KOPT-K1 (cell line): ENCODE data around the gene C11orf58.

ENCODE experiments used
- H3K27ac ChIP-seq: fragments of 200-600 bp; sonication (generic); 2 replicates; pipeline ENCODE4 v1.5.1; 2016; ENCODE audit warnings: antibody characterized with exemption, mild to moderate bottlenecking, low read depth, low read length; ENCODE audit not compliant: poor library complexity, severe bottlenecking
- H3K36me3 ChIP-seq: fragments of 200-600 bp; sonication (generic); 2 replicates; pipeline ENCODE4 v1.5.1; 2017; ENCODE audit warnings: antibody characterized with exemption, mild to moderate bottlenecking, low read length, moderate library complexity; ENCODE audit not compliant: insufficient read depth
- H3K9me3 ChIP-seq: fragments of 200-600 bp; sonication (generic); 2 replicates; pipeline ENCODE4 v1.5.1; 2017; ENCODE audit warnings: antibody characterized with exemption, low read length, mild to moderate bottlenecking; ENCODE audit not compliant: insufficient read depth, poor library complexity, severe bottlenecking

The C11orf58 gene

DNA sequence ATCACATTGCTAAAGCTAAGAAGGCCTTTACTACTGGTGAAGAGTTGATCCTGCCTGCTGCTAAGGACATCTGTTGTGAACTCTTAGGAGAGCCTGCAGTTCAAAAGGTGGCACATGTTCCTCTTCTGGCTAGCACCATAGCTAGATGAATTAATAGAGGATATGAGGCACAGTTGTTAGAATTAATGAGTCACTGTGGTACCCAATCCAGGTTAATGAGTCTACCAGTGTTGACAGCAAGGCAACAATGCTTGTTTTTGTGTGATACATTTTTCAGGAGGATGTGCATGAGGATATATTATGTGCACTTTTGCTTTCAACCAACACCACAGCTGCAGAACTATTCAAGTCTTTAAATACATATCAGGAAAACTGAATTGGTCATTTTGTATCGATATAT lies 12.0 kb downstream of the C11orf58 start:
- no peak overlapping the region for H3K27ac ChIP-seq
- no peaks in the 10 kb centered on the region for H3K9me3 ChIP-seq
- H3K36me3 ChIP-seq: peaks cover 100% of the 10 kb centered on the region

DNA sequence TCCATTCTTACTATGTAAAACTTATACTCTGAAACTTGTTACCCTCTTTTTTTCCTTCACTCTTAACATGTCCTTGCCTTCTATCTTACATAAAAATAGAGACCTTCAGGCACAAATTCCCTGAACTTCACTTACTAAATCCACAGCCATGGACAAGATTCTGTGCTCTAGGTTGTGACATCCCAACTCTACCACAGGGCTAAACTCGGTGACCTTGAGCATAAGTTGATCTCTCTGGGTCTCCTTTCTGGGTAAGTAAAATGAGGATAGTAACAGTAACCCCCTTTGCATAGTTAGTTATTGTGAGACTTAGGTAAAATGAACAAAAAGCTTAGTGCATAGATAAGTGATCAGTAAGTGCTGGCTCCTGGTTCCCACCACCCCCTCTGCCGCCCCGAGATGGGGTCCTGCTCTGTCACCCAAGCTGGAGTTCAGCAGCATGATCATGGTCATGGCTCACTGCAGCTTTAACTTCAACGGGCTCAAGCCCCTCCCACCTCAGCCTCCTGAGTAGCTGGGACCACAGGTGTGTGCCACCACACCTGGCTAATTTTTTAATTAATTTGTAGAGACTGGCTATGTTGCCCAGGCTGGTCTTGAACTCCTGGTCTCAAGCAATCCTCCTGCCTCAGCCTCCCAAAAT lies 20.1 kb downstream of the C11orf58 start:
- Histone ChIP-seq H3K9me3 (no peaks in the 10 kb centered on the region), H3K36me3 (peaks cover 58% of the 10 kb centered on the region), H3K27ac (no peak overlapping the region)

DNA sequence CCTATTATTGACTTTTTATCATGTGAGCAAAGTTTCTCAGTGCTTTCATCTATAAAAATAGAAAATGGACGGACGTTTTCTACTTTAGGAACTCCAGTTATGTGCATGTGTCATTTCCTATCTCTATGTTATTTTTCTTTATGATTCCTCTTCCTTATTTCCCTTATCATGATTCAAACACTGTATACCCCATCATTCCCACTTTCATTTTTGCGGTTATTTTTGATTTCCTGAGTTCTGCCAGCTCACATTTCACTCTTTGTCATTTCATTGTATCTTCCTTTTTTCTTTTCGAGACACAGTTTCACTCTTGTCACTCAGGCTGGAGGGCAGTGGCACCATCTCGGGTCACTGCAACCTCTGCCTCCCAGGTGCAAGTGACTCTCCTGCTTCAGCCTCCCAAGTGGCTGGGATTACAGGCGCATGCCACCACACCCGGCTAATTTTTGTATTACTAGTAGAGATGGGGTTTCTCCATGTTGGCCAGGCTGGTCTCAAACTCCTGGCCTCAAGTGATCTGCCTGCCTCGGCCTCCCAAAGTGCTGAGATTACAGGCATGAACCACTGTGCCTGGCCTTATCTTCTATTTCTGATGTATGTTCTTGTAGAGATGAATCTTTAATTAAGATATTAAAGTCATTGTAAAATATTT lies 21.5 kb downstream of the C11orf58 start:
- Histone ChIP-seq H3K27ac (no peak overlapping the region), H3K36me3 (peaks cover 43% of the 10 kb centered on the region), H3K9me3 (no peaks in the 10 kb centered on the region)

DNA sequence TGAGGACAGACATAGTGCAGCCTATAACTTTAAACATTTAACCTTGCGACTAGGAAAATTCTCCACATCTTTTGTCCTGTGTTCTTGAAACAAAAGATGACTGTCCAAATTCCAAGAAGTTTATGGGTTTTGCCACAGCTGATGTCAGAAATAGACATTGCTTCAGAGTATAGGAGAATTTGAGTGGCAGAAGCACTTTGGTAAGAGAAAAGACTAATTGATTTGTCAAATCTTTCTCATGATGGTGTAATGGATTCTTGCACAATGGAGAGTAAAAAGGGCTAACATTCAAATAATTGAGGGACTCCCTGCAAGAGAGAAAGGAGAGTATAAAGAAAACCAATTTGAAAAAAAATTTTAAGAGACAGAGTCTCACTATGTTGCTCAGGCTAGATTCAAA lies 25.3 kb downstream of the C11orf58 start:
- Histone ChIP-seq H3K36me3 (peaks cover 5% of the 10 kb centered on the region), H3K27ac (no peak overlapping the region), H3K9me3 (no peaks in the 10 kb centered on the region)

DNA sequence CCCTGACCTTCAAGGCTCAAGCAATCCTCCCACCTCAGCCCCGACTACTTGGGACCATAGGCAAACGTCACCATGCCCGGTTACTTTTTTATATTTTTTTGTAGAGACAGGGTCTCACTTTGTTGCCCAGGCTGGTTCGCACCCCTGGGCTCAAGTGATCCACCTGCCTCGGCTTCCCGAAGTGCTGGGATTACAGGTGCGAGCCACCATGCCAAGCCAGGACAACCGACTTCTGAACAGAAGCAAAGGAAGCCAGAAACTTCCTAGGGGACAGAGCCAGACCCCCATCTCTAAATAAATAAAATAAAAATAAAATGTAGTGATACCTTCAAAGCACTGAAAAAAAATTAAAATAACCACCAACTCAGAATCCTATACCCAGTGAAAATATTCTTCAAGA lies 26.4 kb downstream of the C11orf58 start:
- H3K9me3 ChIP-seq: no peaks in the 10 kb centered on the region
- H3K36me3 ChIP-seq: no peaks in the 10 kb centered on the region
- H3K27ac ChIP-seq: no peak overlapping the region

DNA sequence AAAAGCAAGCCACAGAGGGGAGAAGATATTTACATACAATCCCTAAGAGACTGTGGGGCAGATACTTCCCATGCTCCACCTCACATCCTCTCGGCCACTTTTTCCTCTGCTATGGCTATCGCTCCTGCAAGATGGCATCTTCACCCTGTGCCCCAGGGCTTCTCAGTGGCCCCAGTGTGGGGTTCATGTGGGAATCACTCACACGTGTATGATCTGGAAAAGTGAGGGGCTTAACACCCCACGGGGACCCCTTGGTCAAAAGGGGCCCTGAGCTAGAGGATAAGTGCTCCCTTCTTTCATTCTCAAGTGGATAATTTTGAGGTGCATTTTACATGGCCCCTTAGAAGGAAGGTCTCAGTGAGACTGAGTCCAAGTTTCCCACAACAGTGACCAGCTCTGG lies 28.7 kb downstream of the C11orf58 start:
- Histone ChIP-seq H3K9me3 (no peaks in the 10 kb centered on the region), H3K27ac (no peak overlapping the region), H3K36me3 (no peaks in the 10 kb centered on the region)

DNA sequence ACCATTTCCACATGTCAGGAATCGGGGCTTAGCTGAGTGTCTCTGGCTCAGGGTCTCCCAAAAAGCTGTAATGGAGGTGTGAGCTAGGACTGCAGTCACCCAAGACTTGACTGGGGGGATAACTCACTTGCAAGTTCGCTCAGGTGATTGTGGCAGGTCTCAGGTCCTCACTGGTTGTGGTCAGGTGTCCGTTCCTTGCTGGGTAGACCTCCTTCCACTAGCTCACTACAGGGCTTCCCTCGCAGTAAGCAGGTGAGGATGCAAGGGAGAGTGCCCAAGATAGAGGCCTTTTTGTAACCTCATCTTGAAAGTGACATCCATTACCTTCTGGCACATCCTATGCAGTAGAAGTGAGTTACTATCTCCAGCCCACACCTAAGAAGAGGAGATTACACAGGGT lies 29.5 kb downstream of the C11orf58 start:
- H3K36me3 ChIP-seq: no peaks in the 10 kb centered on the region
- no peaks in the 10 kb centered on the region for H3K9me3 ChIP-seq
- no peak overlapping the region for H3K27ac ChIP-seq

DNA sequence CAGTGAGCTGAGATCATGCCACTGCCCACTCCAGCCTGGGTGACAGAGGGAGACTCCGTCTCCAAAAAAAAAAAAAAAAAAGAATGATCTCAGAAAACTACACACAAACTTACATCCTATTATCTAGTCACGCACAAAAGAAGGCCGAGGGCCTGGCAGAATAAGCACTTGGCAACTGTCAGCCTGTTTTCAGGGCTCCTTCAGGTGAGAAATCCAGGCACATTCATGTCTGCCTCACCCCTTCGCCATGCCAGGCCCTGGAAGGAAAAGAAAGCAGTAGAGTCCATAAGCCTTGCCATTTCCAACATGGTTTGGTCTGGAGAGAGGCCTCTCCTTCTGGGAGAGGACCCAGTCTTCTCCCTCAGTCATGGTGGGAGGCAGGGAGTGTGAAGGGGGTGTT lies 30.9 kb downstream of the C11orf58 start:
- H3K36me3 ChIP-seq: no peaks in the 10 kb centered on the region
- H3K9me3 ChIP-seq: no peaks in the 10 kb centered on the region
- no peak overlapping the region for H3K27ac ChIP-seq

DNA sequence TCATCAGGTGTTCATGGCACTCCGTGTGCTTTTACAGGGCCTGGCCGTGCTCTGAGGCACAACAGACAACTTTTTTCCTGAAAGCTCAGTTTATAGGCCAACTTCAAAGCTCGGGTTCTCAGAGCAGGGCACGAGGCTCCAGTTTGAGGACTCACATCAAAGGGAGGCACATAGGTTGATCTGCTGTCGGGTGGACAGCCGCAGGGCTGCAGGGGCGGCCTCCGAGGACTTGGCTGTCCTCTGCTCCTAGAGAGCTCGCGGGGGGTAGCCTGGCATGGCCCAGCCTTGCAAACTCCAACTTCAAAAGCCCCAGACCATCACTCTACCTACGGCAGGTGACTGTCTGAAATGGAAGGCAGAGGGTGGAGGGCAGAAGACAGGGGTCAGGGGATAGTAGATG lies 31.6 kb downstream of the C11orf58 start:
- Histone ChIP-seq H3K9me3 (no peaks in the 10 kb centered on the region), H3K27ac (no peak overlapping the region), H3K36me3 (no peaks in the 10 kb centered on the region)

DNA sequence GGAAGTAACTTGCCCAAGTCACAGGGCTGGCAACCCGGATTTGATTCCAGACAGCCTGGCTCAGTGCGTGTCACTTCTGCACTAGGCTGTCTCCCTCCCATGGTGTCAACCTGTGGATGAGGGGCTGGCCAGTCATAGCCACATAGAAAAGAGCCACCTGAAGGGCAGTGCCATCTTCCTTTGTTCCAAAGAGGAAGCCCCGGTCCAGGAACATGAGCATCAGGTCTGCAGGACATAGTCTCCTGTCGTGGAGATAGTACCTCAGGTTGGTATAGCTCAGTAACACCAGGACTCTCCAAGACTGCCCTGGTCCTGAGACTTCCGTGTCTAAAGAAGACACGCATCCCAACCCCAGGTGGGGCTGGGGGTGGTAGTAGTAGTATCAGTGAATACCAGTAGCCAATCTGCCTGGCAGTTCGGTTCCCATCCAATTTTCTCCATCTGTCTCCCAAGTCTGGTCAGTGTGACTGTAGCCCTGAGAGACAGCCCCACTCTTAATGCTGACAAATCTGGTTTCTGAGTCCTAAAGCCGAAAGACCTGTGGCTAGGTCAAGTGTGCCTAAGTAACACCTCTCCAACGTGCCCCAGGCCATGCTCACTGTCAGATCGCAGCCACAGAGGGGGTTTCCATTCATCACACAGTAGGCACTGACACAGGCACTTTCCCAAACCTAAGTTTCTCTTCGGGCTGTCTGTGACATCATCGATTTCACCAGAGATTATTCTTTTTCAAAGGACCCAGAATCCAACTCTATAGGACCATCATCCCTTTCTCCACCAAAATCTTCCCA lies 33.1 kb downstream of the C11orf58 start:
- no peak overlapping the region for H3K27ac ChIP-seq
- no peaks in the 10 kb centered on the region for H3K36me3 ChIP-seq
- H3K9me3 ChIP-seq: no peaks in the 10 kb centered on the region

DNA sequence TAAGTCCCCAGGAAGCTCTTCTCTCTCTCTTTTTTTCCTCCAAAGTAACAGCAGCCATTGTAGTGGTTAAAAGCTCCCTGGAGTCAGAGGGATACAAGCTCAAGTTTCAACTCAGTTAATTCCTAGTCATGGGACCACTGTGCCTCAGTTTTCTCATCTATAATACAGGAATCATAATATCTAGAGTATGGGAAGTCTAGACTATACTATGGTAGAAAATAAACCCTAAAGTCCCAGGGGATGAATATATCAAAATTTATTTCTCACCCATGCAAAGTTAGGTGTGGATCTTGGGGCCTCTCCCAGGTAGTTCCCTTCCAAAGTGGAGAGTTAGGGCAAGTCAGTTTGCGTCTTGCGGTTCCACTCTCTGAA lies 33.7 kb downstream of the C11orf58 start:
- no peaks in the 10 kb centered on the region for H3K9me3 ChIP-seq
- H3K27ac ChIP-seq: no peak overlapping the region
- no peaks in the 10 kb centered on the region for H3K36me3 ChIP-seq

DNA sequence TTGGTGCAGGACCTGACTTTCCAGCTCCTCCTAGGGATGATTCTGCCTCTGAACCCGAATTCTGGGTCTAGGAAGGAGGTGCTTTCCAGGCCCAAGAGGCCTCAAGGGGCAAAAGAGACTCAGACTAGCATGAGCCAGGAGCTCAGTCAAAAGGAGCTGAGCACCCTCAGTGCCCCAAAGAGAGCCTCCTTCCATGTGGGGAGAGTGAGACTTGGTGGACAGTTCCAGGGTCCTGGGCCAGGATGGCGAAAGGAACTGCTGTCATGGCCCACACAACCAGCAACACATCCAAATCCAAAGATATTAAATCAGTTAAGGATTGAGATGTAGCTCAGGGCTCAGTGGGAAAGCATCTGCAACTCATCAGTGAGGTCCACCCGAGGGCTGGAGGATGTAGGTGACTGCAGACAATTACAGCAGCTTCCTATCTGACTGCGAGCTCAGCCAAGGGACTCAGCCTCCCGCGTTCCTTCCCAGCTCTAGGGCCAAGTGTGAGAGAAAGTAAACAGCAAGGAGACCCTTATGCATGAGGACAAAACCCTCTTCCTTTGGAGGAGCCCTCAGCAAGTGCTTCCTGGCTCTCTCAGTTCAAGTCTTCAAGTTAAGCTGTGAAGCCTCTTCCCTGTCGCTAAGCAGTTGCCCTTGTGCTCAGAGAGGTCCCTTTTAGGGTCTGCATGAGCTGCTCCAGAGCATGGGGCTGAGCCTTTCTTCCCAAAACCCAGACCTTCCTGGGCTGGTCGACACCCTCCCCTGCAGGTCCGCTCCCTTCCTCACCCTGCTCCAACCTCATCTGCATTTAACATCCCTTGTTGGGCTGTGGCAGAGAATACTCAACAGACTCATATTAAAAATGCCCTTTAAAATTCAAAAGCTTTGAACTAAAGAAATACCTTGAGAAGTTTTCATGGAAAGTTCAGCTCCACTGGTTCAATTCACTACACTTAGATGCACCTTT lies 35.8 kb downstream of the C11orf58 start:
- no peak overlapping the region for H3K27ac ChIP-seq
- no peaks in the 10 kb centered on the region for H3K36me3 ChIP-seq
- no peaks in the 10 kb centered on the region for H3K9me3 ChIP-seq

DNA sequence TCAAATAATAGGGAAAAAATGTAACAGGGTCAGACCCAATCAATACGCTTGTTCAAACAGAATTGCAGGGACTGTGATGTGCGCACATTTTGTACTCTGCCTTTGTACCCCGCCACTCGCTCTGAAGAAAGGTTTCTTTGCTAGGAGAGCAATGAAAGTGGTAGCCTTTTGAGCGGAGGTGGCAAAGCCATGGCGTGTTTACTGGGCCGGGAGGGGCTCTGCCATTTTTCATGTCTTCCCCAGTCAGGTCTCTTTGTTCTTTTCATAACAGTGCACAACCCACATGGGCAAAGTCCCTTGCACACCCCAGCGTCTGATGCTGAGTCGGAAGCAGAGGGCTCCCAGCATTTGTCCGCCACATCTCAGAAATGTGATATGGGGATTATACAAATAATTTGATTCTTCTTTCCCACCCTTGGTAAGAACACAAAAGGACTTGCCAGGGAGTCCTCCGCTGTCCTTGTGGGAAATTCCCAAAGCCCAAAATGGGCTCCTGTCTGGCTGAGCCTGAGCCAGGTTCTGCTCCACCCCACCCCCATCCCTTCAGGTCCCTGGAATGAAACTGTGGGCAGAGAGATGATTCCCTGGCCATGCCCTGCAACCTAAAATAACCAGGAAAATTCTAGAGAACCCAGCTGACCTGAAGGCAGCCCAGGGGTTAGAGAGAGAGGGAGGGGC lies 36.6 kb downstream of the C11orf58 start:
- H3K27ac ChIP-seq: no peak overlapping the region
- no peaks in the 10 kb centered on the region for H3K36me3 ChIP-seq
- H3K9me3 ChIP-seq: no peaks in the 10 kb centered on the region

DNA sequence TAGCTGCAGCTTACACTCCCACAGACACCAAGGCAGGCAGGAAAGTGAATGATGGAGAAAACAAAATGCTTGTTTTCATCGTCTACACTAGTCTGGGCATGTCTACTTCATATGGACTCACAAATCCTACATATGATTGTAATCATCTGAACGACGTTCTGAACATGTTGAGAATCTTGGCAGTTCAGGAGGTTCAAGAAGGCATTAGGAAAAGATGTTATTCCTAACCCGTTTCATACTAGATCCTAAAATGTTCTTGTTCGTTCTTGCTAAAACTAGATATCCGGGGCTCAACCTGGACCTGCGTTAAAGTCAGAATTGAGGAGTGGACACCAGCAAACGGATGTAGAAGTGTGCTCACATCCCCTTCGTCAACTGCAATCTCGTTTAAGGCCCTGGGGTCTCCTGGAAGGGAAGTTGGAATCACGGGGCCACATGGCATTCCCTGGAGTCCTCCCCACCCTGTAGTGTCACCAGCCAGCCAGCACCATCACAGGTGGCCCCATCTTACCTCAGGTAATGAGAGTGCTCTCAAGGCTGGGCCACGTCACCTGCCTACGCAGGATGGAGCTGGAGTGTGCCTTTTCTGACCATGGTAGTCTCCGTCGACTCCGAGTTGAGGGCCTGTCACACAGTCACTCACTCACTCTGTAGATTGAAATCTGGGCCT lies 37.3 kb downstream of the C11orf58 start:
- H3K36me3 ChIP-seq: no peaks in the 10 kb centered on the region
- H3K9me3 ChIP-seq: no peaks in the 10 kb centered on the region
- no peak overlapping the region for H3K27ac ChIP-seq
